Dedifferentiated amniotic fluid mesenchymal stem cell (primary cell): Measurements from ENCODE around the gene DHRS4L2.
"Not testable (repeated sequence)": the region's sequence is repeated elsewhere in the genome, so short reads cannot be mapped to it uniquely, and the experiment has no call there.

Experiments
- DNase-seq: peaks from one replicate; pipeline ENCODE4 v3.0.0-alpha.2; 2016; ENCODE audit errors: extremely low spot score

The DHRS4L2 gene

DNA sequence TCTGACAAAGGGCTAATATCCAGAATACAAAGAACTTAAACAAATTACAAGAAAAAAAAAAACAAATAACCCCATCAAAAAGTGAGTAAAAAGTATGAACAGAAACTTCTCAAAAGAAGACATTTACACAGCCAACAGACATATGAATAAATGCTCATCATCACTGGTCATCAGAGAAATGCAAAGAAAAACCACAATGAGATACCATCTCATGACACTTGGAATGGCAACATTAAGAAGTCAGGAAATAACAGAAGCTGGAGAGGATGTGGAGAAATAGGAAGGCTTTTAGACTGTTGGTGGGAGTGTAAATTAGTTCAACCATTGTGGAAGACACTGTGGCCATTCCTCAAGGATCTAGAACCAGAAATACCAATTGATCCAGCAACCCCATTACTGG lies 30.2 kb downstream of the DHRS4L2 start:
- not testable (repeated sequence) for DNase-seq

- DNase-seq = not testable (repeated sequence)
Measured at GRCh38 chr14:24019944-24020343, 31.2 kb downstream of the DHRS4L2 start.

- DNase-seq = not testable (repeated sequence)
Measured at GRCh38 chr14:24020520-24020919, 31.8 kb downstream of the DHRS4L2 start.

- not testable (repeated sequence) for DNase-seq
Measured at GRCh38 chr14:24024939-24025418, 36.2 kb downstream of the DHRS4L2 start.

GRCh38 chr14:24029687-24030086 lies 41.0 kb downstream of the DHRS4L2 start:
- DNase-seq = not testable (repeated sequence)

- not testable (repeated sequence) for DNase-seq
Measured at GRCh38 chr14:24031331-24031730, 42.6 kb downstream of the DHRS4L2 start.

DNA sequence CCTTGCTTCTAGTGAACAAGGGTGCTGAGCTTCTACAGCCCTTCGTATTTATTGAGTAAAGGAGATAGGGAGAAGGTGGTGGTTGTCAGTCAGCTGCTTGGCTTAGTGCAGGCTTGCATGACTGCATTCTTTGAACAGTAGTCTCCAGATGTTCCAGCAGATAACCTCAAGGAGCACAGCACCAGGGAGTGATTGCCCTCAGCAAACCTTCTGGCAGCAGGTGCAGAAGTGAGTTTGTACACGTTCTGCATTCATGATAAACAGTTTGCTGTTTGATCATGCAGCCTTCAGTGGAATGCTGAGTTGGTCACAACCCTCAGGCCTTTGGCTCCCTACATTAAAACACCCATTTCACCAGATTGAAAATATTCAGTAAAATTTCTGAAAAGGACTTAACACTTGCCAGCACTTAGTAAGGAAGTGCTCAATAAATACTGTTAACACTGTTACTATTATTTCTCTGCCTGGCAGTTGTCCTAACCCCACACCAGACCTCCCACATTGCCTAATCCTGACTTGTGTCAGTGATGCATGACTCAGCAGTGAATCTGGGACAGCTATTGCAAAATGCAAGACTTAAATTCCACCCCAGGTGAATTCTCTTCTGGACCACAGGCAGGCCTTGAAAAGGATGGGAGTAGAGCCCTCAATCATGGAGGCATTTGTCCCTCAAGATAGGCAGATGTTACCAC lies 44.1 kb downstream of the DHRS4L2 start:
- no peak for DNase-seq

DNA sequence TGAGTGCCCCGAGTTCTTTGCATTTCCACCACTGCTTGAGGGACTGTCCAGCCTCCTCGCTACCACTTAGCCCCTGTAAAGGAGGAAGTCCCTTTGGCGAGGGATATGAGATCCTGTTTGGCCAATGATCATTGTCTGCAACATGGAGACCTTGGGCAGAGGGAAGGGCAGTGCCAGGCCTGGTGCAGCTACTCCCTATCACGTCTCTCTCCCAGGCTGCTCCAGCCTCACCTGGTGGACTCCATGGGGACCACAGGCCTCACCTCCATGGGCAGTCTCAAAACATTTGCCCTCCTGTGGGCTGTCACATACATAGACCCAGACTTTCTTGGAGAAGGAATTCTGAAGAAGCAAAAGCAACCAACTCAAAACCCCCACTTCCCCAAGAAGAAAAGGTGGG lies 47.0 kb downstream of the DHRS4L2 start:
- DNase-seq = not testable (repeated sequence)

- peak; percentile 63 for DNase-seq
Measured at GRCh38 chr14:24036169-24036962, 47.6 kb downstream of the DHRS4L2 start.

- DNase-seq = not testable (repeated sequence)
Measured at GRCh38 chr14:24036963-24037657, 48.4 kb downstream of the DHRS4L2 start.

DNA sequence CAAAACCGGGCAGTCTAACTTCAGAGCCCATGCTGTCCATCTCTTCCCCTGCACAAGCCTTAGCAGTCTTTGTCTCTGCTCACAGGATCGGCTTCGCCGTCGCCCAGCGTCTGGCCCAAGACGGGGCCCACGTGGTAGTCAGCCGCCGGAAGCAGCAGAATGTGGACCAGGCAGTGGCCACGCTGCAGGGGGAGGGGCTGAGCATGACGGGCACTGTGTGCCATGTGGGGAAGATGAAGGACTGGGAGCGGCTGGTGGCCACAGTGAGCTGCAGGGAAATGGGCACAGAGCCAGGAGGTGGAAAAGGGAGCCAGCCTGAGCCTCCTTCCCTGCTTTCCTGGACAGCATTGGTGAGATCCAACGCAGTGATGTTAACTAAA lies 48.9 kb downstream of the DHRS4L2 start:
- no peak for DNase-seq

- no peak for DNase-seq
Measured at GRCh38 chr14:24038686-24039085, 50.0 kb downstream of the DHRS4L2 start.

DNA sequence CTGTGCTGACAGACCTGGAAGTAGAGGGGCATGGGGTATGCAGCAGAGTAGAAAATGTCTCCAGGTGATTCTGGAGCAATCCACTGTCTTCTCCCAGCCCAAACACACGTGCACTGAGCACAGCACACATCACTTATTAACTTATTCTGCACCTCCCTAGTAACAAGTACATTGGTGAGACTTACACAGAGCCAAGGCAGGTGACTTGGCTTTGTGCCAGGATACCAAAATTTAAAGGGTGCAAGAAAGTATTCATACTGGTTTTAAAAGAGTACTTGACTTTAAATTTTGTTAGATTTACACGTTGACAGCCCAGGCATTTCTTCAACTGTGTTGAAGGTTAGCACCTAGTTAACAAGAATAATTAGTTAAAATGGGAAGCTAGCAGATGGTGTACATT lies 52.0 kb downstream of the DHRS4L2 start:
- DNase-seq = no peak

GRCh38 chr14:24042746-24043145 lies 54.0 kb downstream of the DHRS4L2 start:
- DNase-seq = no peak

GRCh38 chr14:24049002-24049401 lies 60.3 kb downstream of the DHRS4L2 start:
- not testable (repeated sequence) for DNase-seq

DNA sequence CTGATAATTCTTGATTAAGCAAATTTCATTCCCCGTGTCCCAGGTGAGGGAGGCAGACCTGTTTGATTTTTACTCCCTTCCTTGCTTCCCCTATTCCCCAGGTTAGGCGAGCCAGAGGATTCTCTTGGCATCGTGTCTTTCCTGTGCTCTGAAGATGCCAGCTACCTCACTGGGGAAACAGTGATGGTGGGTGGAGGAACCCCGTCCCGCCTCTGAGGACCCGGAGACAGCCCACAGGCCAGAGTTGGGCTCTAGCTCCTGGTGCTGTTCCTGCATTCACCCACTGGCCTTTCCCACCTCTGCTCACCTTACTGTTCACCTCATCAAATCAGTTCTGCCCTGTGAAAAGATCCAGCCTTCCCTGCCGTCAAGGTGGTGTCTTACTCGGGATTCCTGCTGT lies 62.0 kb downstream of the DHRS4L2 start:
- not testable (repeated sequence) for DNase-seq

DNA sequence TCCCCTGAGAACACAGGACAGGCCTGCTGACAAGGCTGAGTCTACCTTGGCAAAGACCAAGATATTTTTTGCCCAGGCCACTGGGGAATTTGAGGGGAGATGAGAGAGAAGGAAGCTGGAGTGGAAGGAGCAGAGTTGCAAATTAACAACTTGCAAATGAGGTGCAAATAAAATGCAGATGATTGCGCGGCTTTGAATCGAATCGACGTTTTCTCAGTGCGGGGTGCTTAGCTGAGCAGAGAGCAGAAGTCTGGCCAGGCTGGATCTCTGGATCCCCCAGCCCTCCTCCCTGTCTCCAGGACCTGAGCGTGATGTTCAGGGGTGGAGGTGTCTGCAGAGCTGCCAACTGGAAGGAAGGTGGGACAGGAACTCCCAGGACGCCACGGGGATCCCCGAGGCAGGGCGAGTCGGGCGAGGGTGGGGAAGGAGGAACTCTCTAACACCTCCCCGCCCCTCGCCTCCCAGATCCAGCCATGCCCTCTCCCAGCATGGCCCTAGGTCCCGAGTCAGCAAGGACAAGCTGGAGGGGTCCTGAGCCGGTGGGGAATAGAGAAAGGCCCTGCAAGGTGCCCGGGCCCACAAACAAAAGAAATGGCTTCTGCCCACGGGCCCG lies 62.6 kb downstream of the DHRS4L2 start:
- DNase-seq = no peak

DNA sequence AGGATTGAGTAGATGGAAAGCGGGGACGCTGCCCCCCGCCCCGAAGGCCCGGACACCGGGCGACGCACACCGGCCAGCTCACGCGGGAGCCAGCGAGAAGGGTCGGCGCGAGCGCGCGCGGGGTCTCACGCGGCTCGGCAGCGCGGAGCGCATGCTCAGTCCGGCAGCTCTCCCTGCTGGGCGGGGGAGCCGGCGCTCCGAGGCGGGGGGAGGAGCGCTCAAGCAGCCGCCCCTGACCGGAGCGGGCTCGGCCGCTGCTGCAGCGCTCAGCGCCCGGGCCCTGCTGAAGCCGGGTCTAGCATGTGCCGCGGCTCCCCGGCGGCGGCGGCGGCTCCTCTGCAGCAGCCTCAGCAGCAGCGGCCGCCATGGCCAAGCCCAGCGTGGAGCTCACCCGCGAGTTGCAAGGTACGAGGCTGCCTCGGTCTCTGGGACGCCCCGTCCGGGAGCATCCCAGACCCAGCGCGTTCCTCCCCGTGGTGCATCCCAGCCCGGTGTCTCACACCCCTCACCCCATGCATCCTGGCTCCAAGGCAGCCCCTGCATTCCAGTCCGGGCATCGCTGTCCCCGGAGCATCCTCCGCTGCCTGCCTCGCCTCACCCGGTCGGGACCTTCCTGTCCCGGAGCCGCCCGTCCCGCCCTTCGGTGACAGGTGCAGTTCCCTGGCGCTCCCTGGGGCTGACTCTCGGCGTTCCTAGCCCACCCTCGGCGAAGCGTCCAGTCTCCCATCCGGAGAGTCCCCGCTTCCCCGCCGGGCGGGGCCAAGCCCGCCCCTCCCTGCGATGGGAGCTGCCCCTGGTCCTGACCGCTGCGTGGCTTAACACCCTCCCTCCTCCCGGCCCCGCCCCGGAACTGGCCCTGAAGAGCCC lies 63.3 kb downstream of the DHRS4L2 start, which contains the start of gene CARMIL3:
TSS of gene CARMIL3 (plus strand) at position 221 of the 867 bp plus-strand sequence. CDS start at position 366, 145 bp downstream.
- DNase-seq = peak; percentile 21

- no peak for DNase-seq
Measured at GRCh38 chr14:24052656-24053547, 64.2 kb downstream of the DHRS4L2 start.
